Panc1 (cell line): ENCODE data around the gene ACTL6A.

Experiments
- CTCF ChIP-seq: fragments of 450-650 bp; IDR thresholded peaks from 2 replicates; pipeline ENCODE4 v1.5.1; 2017; ENCODE audit warnings: mild to moderate bottlenecking
- POLR2AphosphoS5 ChIP-seq: IDR thresholded peaks from 2 replicates; pipeline ENCODE4 v1.6.1; 2012; ENCODE audit warnings: mild to moderate bottlenecking, low read depth, low read length, moderate library complexity
- REST ChIP-seq, 2 experiments: IDR thresholded peaks; 2 replicates each; pipeline ENCODE4 v1.6.1; 2011 to 2012; ENCODE audit warnings: low read depth in 2 of 2, control low read depth in 1 of 2, low read length in 1 of 2, mild to moderate bottlenecking in 1 of 2, moderate library complexity in 1 of 2; ENCODE audit not compliant: insufficient read depth in 1 of 2
- SIN3A ChIP-seq: IDR thresholded peaks from 2 replicates; pipeline ENCODE4 v1.6.1; 2012; ENCODE audit warnings: low read depth, mild to moderate bottlenecking, low read length, moderate library complexity, borderline replicate concordance; ENCODE audit not compliant: insufficient read depth

- no peak for TF ChIP-seq CTCF
- TF ChIP-seq POLR2AphosphoS5, result no peak
- no peak for TF ChIP-seq REST (IDR thresholded peaks at IDR 0.05; ENCODE audit: insufficient read depth in 1 of 2, low read depth in 2 of 2, low read length in 1 of 2)
- TF ChIP-seq SIN3A, result no peak
These were observed 59.3 kb downstream of the ACTL6A start for GRCh38 chr3:179622023-179622422.
